Tibial nerve (tissue), 4 donors: ENCODE measurements around the gene ZNF496.

Experiments used
- EP300 ChIP-seq, 2 donors: sonication (generic); formaldehyde crosslinking; IDR thresholded peaks; one replicate each; pipeline ENCODE4 v1.6.1; 2017; ENCODE audit warnings: antibody characterized with exemption in 2 of 2, mild to moderate bottlenecking in 1 of 2
- POLR2A ChIP-seq, 2 donors: fragments of 450-650 bp; IDR thresholded peaks; one replicate each; pipeline ENCODE4 v1.6.1; 2017; ENCODE audit warnings: antibody characterized with exemption in 2 of 2, mild to moderate bottlenecking in 2 of 2, moderate library complexity in 2 of 2
- TF ChIP-seq, protein P1 (sequence below), 5 experiments: fragments of 200-600 bp in 3 of 5; fragments of 450-650 bp in 2 of 5; sonication (generic) in 3 of 5; IDR thresholded peaks; one replicate each; pipeline ENCODE4 v1.5.1; 2016 to 2019; ENCODE audit warnings: antibody characterized with exemption in 5 of 5, mild to moderate bottlenecking in 3 of 5, moderate library complexity in 2 of 5

DNA sequence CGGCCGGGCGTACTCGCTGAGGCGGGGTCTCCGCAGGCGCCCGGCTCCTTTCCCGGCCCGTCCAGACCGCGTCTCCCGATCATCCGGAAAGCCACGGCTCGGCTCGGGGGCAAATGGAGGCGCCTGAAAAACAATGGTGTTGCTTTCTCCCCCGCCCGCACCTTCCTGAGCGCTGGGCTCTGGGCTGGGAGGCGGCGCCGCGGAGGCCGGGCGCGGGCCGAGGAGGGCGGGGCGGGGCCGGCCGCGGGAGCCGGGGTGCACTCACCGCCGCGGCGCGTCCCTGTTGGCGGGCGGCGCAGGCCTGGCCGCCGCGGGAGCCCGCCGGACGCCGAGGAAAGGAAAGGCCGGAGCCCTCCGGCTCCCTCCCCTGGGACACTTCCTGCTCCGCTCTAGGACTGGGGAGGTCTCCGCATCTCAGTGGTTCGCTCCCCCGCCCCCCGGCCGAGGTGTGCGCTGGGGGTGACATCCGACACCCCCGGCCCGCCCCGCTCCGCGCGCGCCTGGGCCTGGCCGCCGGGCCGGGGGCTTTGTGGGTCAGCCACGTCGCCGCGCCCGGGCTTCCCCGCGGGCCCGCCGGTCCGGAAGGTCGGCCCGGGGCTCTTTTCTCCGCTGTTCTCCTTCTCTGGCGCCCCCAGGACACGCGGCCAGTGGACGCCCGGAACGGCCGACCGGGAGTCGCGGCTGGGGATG is at the start of gene ZNF496:
- TF ChIP-seq, protein P1, sequence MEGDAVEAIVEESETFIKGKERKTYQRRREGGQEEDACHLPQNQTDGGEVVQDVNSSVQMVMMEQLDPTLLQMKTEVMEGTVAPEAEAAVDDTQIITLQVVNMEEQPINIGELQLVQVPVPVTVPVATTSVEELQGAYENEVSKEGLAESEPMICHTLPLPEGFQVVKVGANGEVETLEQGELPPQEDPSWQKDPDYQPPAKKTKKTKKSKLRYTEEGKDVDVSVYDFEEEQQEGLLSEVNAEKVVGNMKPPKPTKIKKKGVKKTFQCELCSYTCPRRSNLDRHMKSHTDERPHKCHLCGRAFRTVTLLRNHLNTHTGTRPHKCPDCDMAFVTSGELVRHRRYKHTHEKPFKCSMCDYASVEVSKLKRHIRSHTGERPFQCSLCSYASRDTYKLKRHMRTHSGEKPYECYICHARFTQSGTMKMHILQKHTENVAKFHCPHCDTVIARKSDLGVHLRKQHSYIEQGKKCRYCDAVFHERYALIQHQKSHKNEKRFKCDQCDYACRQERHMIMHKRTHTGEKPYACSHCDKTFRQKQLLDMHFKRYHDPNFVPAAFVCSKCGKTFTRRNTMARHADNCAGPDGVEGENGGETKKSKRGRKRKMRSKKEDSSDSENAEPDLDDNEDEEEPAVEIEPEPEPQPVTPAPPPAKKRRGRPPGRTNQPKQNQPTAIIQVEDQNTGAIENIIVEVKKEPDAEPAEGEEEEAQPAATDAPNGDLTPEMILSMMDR (IDR thresholded peaks at IDR 0.05): no peak
- TF ChIP-seq POLR2A (IDR thresholded peaks at IDR 0.05) (peak in 1 of 2 donors; percentile 41), EP300 (IDR thresholded peaks at IDR 0.05) (no peak)
